CD14-positive monocyte (primary cell): ENCODE results near the gene AHNAK2. TPM values are rescaled to one million over a fixed set of nuclear protein-coding genes. Genes with fewer than 3 reads are reported as not detected.

Experiments used
- DNase-seq, 3 donors: peaks; one replicate each; pipeline ENCODE4 v3.0.0-alpha.2; 2011 to 2022
- H2AFZ ChIP-seq: 2 replicates; pipeline ENCODE4 v1.6.0; 2012; ENCODE audit warnings: mild to moderate bottlenecking, low read depth, low read length, inconsistent platforms; ENCODE audit not compliant: insufficient read depth, poor library complexity, severe bottlenecking
- H3K27ac ChIP-seq, 2 donors: 1 replicate in 1 of 2; 2 replicates in 1 of 2; pipeline ENCODE4 v1.5.1; 2012 to 2013; ENCODE audit warnings: low read length in 2 of 2, control low read depth in 1 of 2, inconsistent platforms in 1 of 2, low read depth in 1 of 2, mild to moderate bottlenecking in 1 of 2
- H3K27me3 ChIP-seq, 2 donors: one replicate each; pipeline versions ENCODE4 v1.6.0 to v1.6.1; 2011 to 2013; ENCODE audit warnings: low read length in 2 of 2; ENCODE audit not compliant: control insufficient read depth in 2 of 2, insufficient read depth in 2 of 2
- H3K36me3 ChIP-seq, 2 donors: replicated peaks in 1 of 2; 1 replicate in 1 of 2; 2 replicates in 1 of 2; pipeline versions ENCODE4 v1.5.1 to v1.6.1; 2012 to 2013; ENCODE audit warnings: low read length in 2 of 2, control low read depth in 1 of 2, inconsistent platforms in 1 of 2, mild to moderate bottlenecking in 1 of 2; ENCODE audit not compliant: insufficient read depth in 2 of 2, control insufficient read depth in 1 of 2
- H3K4me1 ChIP-seq, 2 donors: 1 replicate in 1 of 2; 2 replicates in 1 of 2; pipeline versions ENCODE4 v1.5.1 to v1.6.1; 2012 to 2013; ENCODE audit warnings: low read length in 2 of 2, control low read depth in 1 of 2, inconsistent platforms in 1 of 2, mild to moderate bottlenecking in 1 of 2, moderate library complexity in 1 of 2; ENCODE audit not compliant: insufficient read depth in 2 of 2, control insufficient read depth in 1 of 2
- H3K4me2 ChIP-seq: replicated peaks from 2 replicates; pipeline ENCODE3; 2012; ENCODE audit warnings: low read length, moderate library complexity, mild to moderate bottlenecking; ENCODE audit not compliant: poor library complexity, severe bottlenecking; ENCODE audit errors: extremely low read depth
- H3K4me3 ChIP-seq, 3 experiments: fragments of 200-600 bp in 1 of 3; sonication (generic) in 1 of 3; replicated peaks in 1 of 3; 1 replicate in 2 of 3; 2 replicates in 1 of 3; pipeline ENCODE4 v1.5.1; 2011 to 2013; ENCODE audit warnings: low read length in 3 of 3, mild to moderate bottlenecking in 3 of 3, control low read depth in 2 of 3, low read depth in 2 of 3, inconsistent platforms in 1 of 3, moderate library complexity in 1 of 3
- H3K79me2 ChIP-seq: 2 replicates; pipeline ENCODE4 v1.6.0; 2012; ENCODE audit warnings: mild to moderate bottlenecking, control low read depth, inconsistent platforms, low read length, moderate library complexity; ENCODE audit not compliant: insufficient read depth
- H3K9ac ChIP-seq: 2 replicates; pipeline ENCODE4 v1.6.0; 2017; ENCODE audit warnings: low read length, mild to moderate bottlenecking; ENCODE audit not compliant: insufficient read depth, poor library complexity, severe bottlenecking
- H3K9me3 ChIP-seq, 2 donors: replicated peaks in 1 of 2; 1 replicate in 1 of 2; 2 replicates in 1 of 2; pipeline versions ENCODE4 v1.5.1 to v1.6.1; 2012 to 2013; ENCODE audit warnings: low read length in 2 of 2, control low read depth in 1 of 2; ENCODE audit not compliant: control insufficient read depth in 1 of 2, insufficient read depth in 1 of 2
- H4K20me1 ChIP-seq: 2 replicates; pipeline ENCODE4 v1.6.0; 2012; ENCODE audit warnings: mild to moderate bottlenecking, low read length, control low read depth, moderate library complexity; ENCODE audit not compliant: insufficient read depth
- H3K27ac Mint-ChIP-seq, 7 donors: one replicate each; pipeline ENCODE4 v1.8.0; 2020; ENCODE audit warnings: mild to moderate bottlenecking in 7 of 7, mixed read lengths in 7 of 7, moderate library complexity in 6 of 7, inconsistent platforms in 2 of 7
- H3K27me3 Mint-ChIP-seq, 3 donors: one replicate each; pipeline ENCODE4 v1.8.0; 2021 to 2022; ENCODE audit warnings: low read depth in 3 of 3, mild to moderate bottlenecking in 3 of 3, mixed read lengths in 3 of 3, moderate library complexity in 3 of 3, inconsistent platforms in 1 of 3
- H3K36me3 Mint-ChIP-seq, 2 donors: one replicate each; pipeline ENCODE4 v1.8.0; 2020; ENCODE audit warnings: mixed read lengths in 2 of 2, inconsistent platforms in 1 of 2, mild to moderate bottlenecking in 1 of 2
- H3K4me1 Mint-ChIP-seq: one replicate; pipeline ENCODE4 v1.8.0; 2020; ENCODE audit warnings: mild to moderate bottlenecking, mixed read lengths
- H3K4me3 Mint-ChIP-seq, 2 donors: one replicate each; pipeline ENCODE4 v1.8.0; 2020; ENCODE audit warnings: mild to moderate bottlenecking in 2 of 2, mixed read lengths in 2 of 2, moderate library complexity in 1 of 2
- H3K9me3 Mint-ChIP-seq, 7 donors: one replicate each; pipeline ENCODE4 v1.8.0; 2020 to 2022; ENCODE audit warnings: mixed read lengths in 7 of 7, mild to moderate bottlenecking in 6 of 7, moderate library complexity in 6 of 7, inconsistent platforms in 2 of 7
- CTCF ChIP-seq: fragments of 200-600 bp; IDR thresholded peaks from one replicate; pipeline ENCODE4 v1.8.0; 2022; ENCODE audit warnings: antibody characterized with exemption, mild to moderate bottlenecking
- WGBS: methylation state at CpG from one replicate; pipeline ENCODE4 v1.1.5; 2013; ENCODE audit warnings: missing lambda C conversion rate; ENCODE audit not compliant: insufficient coverage; 5-methylcytosine and 5-hydroxymethylcytosine counted together
- intact Hi-C, 2 donors: fragments of 100-400 bp; cut with micrococcal nuclease; formaldehyde crosslinking; loops; one replicate each; pipeline versions ENCODE4 v1.15.0 to v1.15.1; 2023
- polyA plus RNA-seq, 3 donors: library from polyadenylated mRNA; depleted of rRNA in 1 of 3; unstranded in 2 of 3; stranded (reverse) in 1 of 3; fragments of 300-500 nt in 2 of 3; fragments of >200 nt in 1 of 3; fragmentation: Illumina TruSeq in 2 of 3; gene quantifications; 1 replicate in 2 of 3; 2 replicates in 1 of 3; pipeline ENCODE4 v1.2.3, GENCODE V29; 2012 to 2021

The AHNAK2 gene
- polyA plus RNA-seq, 3 donors, result 0.01 TPM; not detected in 2

GRCh38 chr14:104895207-104895785 lies 82.9 kb downstream of the AHNAK2 start:
- Mint-ChIP-seq H3K27me3 (peaks cover 3 to 10% (median 7%) of the 10 kb centered on the region in 3 donors), H3K4me3 (no peak overlapping the region), H3K9me3 (peaks cover 0 to 2% (median 0%) of the 10 kb centered on the region in 7 donors), H3K27ac (no peak overlapping the region), H3K4me1 (no peaks in the 10 kb centered on the region), H3K36me3 (no peaks in the 10 kb centered on the region)
- H2AFZ ChIP-seq, result no peak overlapping the region
- H3K9me3 ChIP-seq, result no peaks in the 10 kb centered on the region
- H3K36me3 ChIP-seq, result no peaks in the 10 kb centered on the region
- H3K4me3 ChIP-seq, result no peak overlapping the region
- intact Hi-C loops, result no loop called here
- H4K20me1 ChIP-seq, result no peaks in the 10 kb centered on the region
- no peaks in the 10 kb centered on the region for H3K4me1 ChIP-seq
- H3K4me2 ChIP-seq, result no peak overlapping the region
- H3K27me3 ChIP-seq, result no peaks in the 10 kb centered on the region
- no peak for DNase-seq
- 88% methylated on average over 8 of the region's 9 CpGs for WGBS
- H3K9ac ChIP-seq, result no peak overlapping the region
- TF ChIP-seq CTCF, result no peak
- H3K27ac ChIP-seq, result no peak overlapping the region
- H3K79me2 ChIP-seq, result no peaks in the 10 kb centered on the region

- Mint-ChIP-seq H3K27me3 (peaks cover 3 to 10% (median 7%) of the 10 kb centered on the region in 3 donors), H3K4me3 (no peak overlapping the region), H3K9me3 (peaks cover 0 to 2% (median 0%) of the 10 kb centered on the region in 7 donors), H3K36me3 (no peaks in the 10 kb centered on the region), H3K4me1 (no peaks in the 10 kb centered on the region), H3K27ac (no peak overlapping the region)
- no peak for TF ChIP-seq CTCF
- Histone ChIP-seq H3K27me3 (no peaks in the 10 kb centered on the region), H3K9ac (no peak overlapping the region), H2AFZ (no peak overlapping the region), H4K20me1 (no peaks in the 10 kb centered on the region), H3K9me3 (no peaks in the 10 kb centered on the region), H3K36me3 (no peaks in the 10 kb centered on the region), H3K79me2 (no peaks in the 10 kb centered on the region), H3K4me2 (no peak overlapping the region), H3K4me3 (no peak overlapping the region), H3K27ac (no peak overlapping the region), H3K4me1 (no peaks in the 10 kb centered on the region)
- DNase-seq, result peak in 1 of 3 donors; percentile 2
- intact Hi-C loops, result no loop called here
- WGBS, result 87% methylated on average over 25 of the region's 30 CpGs
These were observed 83.6 kb downstream of the AHNAK2 start for GRCh38 chr14:104894331-104895206.
